ENCODE results near the gene NAA38.

DNA sequence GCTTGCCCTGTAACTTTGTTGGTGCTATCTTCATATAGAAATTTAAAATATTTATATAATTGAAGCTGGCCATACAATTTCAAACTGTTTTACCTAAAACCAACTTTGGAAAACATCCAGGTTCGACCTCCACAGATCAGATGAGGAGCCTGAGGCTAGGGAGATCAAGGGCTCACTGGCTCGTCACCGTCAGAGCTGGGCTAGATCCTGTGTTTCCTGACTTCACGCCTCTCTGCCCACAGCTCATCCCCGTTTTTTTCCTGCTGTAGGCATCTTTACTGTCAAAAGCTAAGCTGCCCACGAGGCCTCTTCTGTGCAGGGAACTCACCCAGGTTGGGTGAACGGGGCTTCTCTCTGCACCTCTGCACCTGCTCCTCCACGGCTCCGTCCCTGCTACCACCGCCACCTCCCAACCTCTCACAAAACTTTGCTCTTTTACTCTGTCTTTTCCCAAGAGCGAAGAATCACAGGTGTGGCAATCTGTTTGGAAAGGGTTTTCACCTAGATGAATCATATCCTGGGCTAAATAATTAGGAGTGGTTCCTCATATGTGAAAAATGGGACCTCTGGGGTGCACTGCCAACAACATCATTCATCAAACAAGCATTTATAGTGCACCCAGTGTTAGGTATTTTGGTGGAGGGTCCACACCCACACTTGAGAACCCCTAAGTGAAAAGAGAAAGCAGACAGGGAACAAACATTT is 48.1 kb downstream of the NAA38 start:
- TF ChIP-seq EZH2 (IDR thresholded peaks at IDR 0.05; ENCODE audit: insufficient read depth, poor library complexity, severe bottlenecking) (no peak), EZH2phosphoT487 (IDR thresholded peaks at IDR 0.05; ENCODE audit: insufficient read depth, low read depth) (no peak)
